NCI-H345 (cell line): ENCODE data around the gene DDX24.
A peak's percentile ranks its signal among the peaks of the same experiment; 100 is the strongest.

ENCODE experiments used
- DNase-seq: peaks from one replicate; lab custom pipeline; 2025; lab: John Stamatoyannopoulos, UW

The DDX24 gene

DNA sequence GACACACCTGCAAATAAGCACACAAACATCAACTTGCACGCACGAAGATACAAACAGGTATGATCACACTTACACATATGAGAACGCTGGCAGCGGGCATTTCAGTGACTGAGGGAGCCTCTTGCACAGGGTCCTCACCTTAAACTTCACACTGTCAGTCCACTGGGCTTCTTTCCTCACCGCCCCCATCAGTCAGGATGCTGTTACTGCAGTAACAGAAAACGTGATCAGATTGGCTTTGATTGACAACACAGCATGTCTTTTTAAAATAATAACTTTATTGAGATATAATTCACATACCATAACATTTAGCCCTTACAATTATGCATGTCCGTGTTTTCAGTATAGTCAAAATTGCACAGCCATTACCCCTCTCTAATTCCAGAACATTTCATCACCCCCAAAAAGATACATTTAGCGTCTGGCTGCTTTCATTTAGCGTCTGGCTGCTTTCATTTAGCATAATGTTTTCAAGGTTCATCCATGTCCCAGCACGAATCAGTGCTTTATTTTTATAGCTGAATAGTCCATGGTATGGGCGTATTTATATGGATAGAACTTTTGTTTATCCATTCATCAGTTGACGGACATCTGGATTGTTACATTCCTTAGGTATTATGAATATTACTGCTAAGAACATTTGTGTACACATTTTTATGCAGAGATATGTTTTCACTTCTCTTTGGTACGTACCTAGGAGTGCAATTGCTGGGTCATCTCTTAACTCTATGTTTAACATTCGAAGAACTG lies 75.5 kb downstream of the DDX24 start:
- DNase-seq, result no peak

DNA sequence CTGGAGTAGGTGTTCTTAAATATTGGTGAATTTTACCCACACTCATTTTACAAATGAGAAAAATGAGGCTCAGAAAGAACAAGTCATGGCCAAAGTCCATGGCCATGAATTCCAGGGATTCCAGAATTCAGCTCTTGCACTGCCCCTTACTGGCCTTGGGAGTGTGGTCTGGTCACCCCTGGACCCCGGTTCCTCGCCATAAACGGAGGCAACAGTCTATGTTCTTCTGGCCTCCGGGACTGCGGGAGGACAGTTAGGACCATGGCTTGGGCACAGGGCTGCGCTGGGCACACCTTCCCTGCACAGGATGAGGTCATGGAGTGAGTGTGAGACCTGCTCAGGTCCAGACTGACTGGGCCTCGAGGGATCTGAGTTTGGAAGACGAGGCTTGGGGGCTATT lies 77.0 kb downstream of the DDX24 start:
- no peak for DNase-seq

DNA sequence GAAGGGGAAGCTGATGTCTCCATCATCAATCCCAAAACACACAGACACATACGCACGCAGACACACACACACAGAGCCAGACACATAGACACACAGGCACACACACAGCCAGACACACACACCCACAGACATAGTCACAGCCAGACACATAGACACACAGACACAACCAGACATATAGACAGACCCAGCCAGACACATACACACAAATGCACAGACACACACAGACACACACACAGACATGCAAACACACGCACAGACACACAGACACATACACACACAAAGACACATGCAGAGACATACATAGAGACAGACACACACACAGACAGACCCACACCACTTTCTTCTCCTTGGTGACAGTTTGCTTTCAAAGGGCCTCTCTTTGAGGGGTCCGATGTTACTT lies 77.6 kb downstream of the DDX24 start:
- DNase-seq, result no peak

DNA sequence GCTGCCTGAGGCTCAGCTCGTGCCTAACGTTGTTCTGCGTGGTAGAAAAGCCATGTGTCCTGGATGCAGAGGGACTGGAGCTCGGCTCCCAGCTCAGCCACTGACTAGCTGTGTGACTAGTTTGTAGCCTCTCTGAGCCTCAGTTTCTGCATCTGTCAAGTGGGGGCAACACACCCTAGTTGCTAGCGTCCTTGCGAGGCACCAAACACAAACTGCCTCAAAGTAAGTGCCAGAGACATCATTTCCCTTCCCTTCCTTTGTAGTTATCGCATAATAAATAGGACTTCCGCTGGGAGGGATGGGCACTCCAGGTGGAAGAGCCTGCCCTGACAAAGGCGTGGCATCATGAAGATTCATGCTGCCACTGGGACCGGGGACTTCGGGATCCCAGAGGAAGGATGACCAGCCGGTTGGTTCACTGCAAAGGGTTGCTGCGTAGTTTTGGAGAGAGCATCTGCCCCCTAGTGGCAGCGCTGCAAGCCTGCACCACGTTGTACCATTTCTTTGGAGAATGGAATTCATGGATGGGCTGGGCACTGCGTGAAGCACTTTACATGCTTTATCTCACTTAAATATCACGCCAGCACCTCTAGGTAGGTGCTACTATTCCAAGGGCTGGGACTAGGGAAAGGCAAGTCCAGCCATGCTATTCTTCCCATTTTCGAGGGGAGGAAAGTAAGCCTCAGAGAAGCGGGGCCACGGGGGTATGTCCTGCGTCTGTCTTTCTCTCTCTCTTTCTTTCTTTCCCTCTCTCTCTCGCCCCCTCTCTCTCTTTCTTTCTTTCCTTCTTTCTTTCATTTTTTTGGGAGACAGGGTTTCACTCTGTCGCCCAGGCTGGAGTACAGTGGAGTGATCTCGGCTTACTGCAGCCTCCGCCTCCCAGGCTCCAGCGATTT lies 79.3 kb downstream of the DDX24 start:
- DNase-seq, result peak; percentile 70

DNA sequence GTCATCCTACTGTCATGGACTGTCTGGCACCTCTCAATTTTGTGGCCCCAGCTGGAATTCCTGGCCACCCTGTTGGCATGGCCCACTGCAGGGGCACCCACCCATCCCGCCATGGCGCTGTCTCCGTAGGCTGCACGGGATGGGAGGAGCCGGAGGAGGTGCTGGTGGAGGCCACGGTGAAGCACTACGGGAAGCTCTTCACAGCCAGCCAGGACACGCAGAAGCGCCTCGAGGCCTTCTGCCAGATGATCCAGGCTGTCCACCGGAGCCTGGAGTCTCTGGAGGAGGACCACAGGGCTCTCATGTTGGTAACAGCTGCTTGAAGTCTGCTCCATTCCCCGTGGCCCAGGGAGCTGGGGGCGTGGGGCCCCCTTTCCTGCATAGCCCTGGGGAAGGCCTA lies 80.0 kb downstream of the DDX24 start:
- DNase-seq, result no peak

DNA sequence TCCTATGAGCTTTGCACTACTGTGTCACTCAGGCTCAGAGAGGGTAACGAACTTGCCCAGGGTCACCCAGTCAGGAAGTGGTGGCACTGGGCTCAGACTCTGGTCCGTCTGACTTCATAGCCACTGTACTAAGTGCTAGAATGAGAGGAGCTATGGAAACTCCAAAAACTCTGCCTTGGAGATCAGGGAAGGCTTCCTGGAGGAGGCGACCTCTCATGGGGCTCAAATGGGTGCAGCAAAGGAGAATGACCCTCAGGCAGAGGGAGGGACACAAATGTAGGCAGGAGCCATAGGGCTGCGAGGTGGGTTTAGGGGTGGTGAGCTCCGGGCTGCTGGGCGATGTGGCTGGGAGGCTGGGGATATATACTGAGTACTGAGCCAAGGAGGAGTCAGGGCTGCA lies 80.7 kb downstream of the DDX24 start:
- no peak for DNase-seq

DNA sequence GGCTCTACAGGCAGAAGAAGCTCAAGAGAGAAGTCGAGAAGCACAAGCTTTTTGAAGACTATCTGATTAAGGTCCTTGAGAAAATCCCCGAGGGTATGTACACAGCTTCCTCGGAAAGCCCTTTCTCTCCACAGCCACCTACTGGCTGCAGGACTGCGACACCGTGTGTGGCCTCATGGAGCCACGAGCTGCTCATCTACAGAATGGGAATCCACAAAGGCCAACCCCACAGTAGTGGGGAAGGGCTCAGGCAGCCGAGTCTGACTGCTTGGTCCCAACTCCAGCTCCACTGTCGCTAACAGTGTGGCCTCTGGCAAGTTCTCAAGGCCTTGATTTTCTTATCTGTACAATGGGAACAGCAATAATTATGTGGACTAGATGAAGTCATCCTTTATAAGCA lies 81.4 kb downstream of the DDX24 start:
- no peak for DNase-seq

DNA sequence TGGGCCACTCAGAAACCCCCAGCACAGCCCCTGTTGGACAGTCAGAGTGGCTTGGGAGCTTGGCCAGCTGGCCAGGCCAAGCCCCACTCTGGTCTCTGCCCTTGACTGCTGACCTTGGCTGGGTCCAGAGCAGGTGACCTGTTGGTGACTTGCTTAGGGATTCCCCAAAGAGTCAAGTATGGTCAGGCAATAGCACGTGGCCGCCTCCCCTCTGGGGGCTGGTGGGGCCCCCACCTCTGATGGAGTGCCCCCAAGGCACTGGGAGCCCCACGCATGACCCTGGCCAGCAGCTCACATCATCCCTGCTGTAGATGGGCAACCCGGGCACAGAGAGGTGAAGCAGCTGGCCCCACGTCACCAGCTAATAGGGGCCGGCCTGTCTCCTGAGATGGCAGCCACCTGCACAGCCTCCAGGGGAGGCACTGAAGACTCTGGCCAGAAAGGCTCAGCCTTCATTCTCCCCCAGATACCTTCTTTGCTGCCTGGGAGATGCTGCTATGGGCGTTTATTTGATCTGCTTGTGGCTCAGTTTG lies 82.1 kb downstream of the DDX24 start:
- DNase-seq, result no peak
